GM12878 (cell line): ENCODE data around the gene FBXO21. TPM values are rescaled to one million over a fixed set of nuclear protein-coding genes. Genes with fewer than 3 reads are reported as not detected.

Source experiments
- ATAC-seq: fragments of 200-7000 bp; cut with Tn5 transposase; 3 replicates; pipeline ENCODE4 v1.9.1; 2020; ENCODE audit warnings: mild to moderate bottlenecking, moderate library complexity
- BruUV-seq: library from RNA; stranded (reverse); fragments of 400-500 nt; replicated peaks from 2 replicates; lab custom pipeline; 2021; lab: Mats Ljungman, UMichigan
- CTCF ChIA-PET: fragments of 300-600 bp; sonication (Branson Sonifier 250); formaldehyde crosslinking; extraction: SDS; loops from one replicate; lab custom pipeline; 2021; ENCODE audit warnings: inconsistent platforms; lab: Yijun Ruan, JAX
- POLR2A ChIA-PET: fragments of 350-600 bp; formaldehyde crosslinking; extraction: SDS; loops from one replicate; lab custom pipeline; 2021; ENCODE audit warnings: inconsistent platforms; lab: Charles Lee
- RAD21 ChIA-PET: fragments of 300-600 bp; sonication (Branson Sonifier 250); formaldehyde crosslinking; loops from one replicate; lab custom pipeline; 2023; ENCODE audit warnings: antibody characterized with exemption; ENCODE audit not compliant: unreplicated experiment; lab: Charles Lee
- SMC1A ChIA-PET: fragments of 300-600 bp; sonication (Branson Sonifier 250); formaldehyde crosslinking; loops from one replicate; lab custom pipeline; 2023; ENCODE audit not compliant: unreplicated experiment, uncharacterized antibody; lab: Charles Lee
- DNase-seq: peaks from one replicate; pipeline ENCODE4 v3.0.0-alpha.2; 2011; ENCODE audit warnings: low read depth, low spot score
- FAIRE-seq: peaks from 3 replicates; lab custom pipeline; 2011; peaks lifted over from hg19 to GRCh38; lab: Jason Lieb, UNC
- H2AFZ ChIP-seq: 2 replicates; pipeline ENCODE4 v1.6.0; 2011; ENCODE audit warnings: low read depth, low read length, control low read depth; ENCODE audit not compliant: control insufficient read depth
- H3K27ac ChIP-seq: 2 replicates; pipeline ENCODE4 v1.5.1; 2011; ENCODE audit warnings: control low read depth; ENCODE audit not compliant: control insufficient read depth, insufficient read depth
- H3K27me3 ChIP-seq, 2 experiments: replicated peaks in 1 of 2; 2 replicates each; pipeline versions ENCODE4 v1.6.0 to v1.6.1; 2011; ENCODE audit warnings: low read length in 1 of 2; ENCODE audit not compliant: control insufficient read depth in 2 of 2, insufficient read depth in 2 of 2
- H3K36me3 ChIP-seq, 2 experiments: 2 replicates each; pipeline ENCODE4 v1.5.1; 2011; ENCODE audit warnings: low read length in 1 of 2; ENCODE audit not compliant: control insufficient read depth in 2 of 2, insufficient read depth in 2 of 2
- H3K4me1 ChIP-seq: 2 replicates; pipeline ENCODE4 v1.6.1; 2011; ENCODE audit warnings: mild to moderate bottlenecking, low read length, moderate library complexity, mixed read lengths; ENCODE audit not compliant: control insufficient read depth, insufficient read depth
- H3K4me2 ChIP-seq: 2 replicates; pipeline ENCODE4 v1.6.0; 2011; ENCODE audit warnings: control low read depth; ENCODE audit not compliant: control insufficient read depth, insufficient read depth
- H3K4me3 ChIP-seq: fragments of 200-600 bp; sonication (generic); 2 replicates; pipeline ENCODE4 v1.5.1; 2016
- H3K79me2 ChIP-seq: 2 replicates; pipeline ENCODE4 v1.6.0; 2011; ENCODE audit warnings: low read length; ENCODE audit not compliant: control insufficient read depth, insufficient read depth
- H3K9ac ChIP-seq: 2 replicates; pipeline ENCODE4 v1.8.0; 2011; ENCODE audit warnings: low read length, control low read depth, mixed read lengths; ENCODE audit not compliant: control insufficient read depth, insufficient read depth
- H3K9me3 ChIP-seq: replicated peaks from 3 replicates; pipeline ENCODE4 v1.5.1; 2011; ENCODE audit warnings: mild to moderate bottlenecking, low read length; ENCODE audit not compliant: control insufficient read depth, insufficient read depth
- H4K20me1 ChIP-seq: 2 replicates; pipeline ENCODE4 v1.6.0; 2011; ENCODE audit not compliant: control insufficient read depth, insufficient read depth
- HDAC6 ChIP-seq: fragments of 200-600 bp; sonication (generic); IDR thresholded peaks from one replicate; pipeline ENCODE4 v1.8.0; 2017; ENCODE audit warnings: antibody characterized with exemption; ENCODE audit not compliant: unreplicated experiment
- NR2C1 ChIP-seq: fragments of 450-650 bp; IDR thresholded peaks from 2 replicates; pipeline ENCODE4 v1.6.1; 2017; ENCODE audit warnings: antibody characterized with exemption, mild to moderate bottlenecking, moderate library complexity
- PAX5 ChIP-seq: IDR thresholded peaks from 2 replicates; pipeline ENCODE4 v1.6.1; 2011; ENCODE audit warnings: low read depth, low read length, borderline replicate concordance
- YBX1 ChIP-seq: fragments of 450-650 bp; IDR thresholded peaks from 2 replicates; pipeline ENCODE4 v1.6.1; 2016; ENCODE audit warnings: antibody characterized with exemption
- ZNF24 ChIP-seq: fragments of 450-650 bp; IDR thresholded peaks from 2 replicates; pipeline ENCODE4 v1.6.1; 2017; ENCODE audit warnings: antibody characterized with exemption, mild to moderate bottlenecking
- ZNF274 ChIP-seq: IDR thresholded peaks from one replicate; pipeline ENCODE4 v1.8.0; 2011; ENCODE audit not compliant: insufficient read length, insufficient read depth
- WGBS: methylation state at CpG from one replicate; pipeline ENCODE4 v1.1.6; 2016; ENCODE audit warnings: low lambda C conversion rate; ENCODE audit not compliant: insufficient replicate concordance, insufficient coverage; ENCODE audit errors: missing lambda C conversion rate; 5-methylcytosine and 5-hydroxymethylcytosine counted together
- in situ Hi-C: fragments of 300-500 bp; cut with MboI; formaldehyde crosslinking; loops from 9 replicates; pipeline ENCODE4 v1.14.3; 2018; ENCODE audit warnings: mixed read lengths
- intact Hi-C: fragments of 100-400 bp; cut with micrococcal nuclease; formaldehyde crosslinking; loops from one replicate; pipeline ENCODE4 v1.14.2; 2022; ENCODE audit not compliant: unreplicated experiment
- polyA plus RNA-seq, 11 experiments: library from polyadenylated mRNA; depleted of rRNA in 4 of 11; unstranded in 6 of 11; stranded (reverse) in 5 of 11; fragments of >200 nt; fragmentation: Nextera tagmentation in 4 of 11; fragmentation: Illumina TruSeq in 1 of 11; extraction: Ambion mirVana in 4 of 11; extraction: Trizol in 1 of 11; gene quantifications; 1 replicate in 1 of 11; 2 replicates in 10 of 11; pipeline versions ENCODE4 v1.2.1 to v1.2.3, GENCODE V29; 2011 to 2016; ENCODE audit warnings: inconsistent platforms in 2 of 11, missing spikeins in 2 of 11, low read depth in 1 of 11
- total RNA-seq, 4 experiments: library from RNA; depleted of rRNA in 3 of 4; stranded (reverse); fragments of >200 nt in 3 of 4; fragmentation: Illumina TruSeq in 1 of 4; extraction: Trizol in 1 of 4; gene quantifications; 2 replicates each; pipeline versions ENCODE4 v1.2.1 to v1.2.3, GENCODE V29; 2013 to 2021
- TF ChIP-seq, protein P1 (sequence below): fragments of 450-650 bp; IDR thresholded peaks from 2 replicates; pipeline ENCODE4 v1.6.1; 2017; ENCODE audit warnings: borderline replicate concordance
- TF ChIP-seq, protein P2 (sequence below): fragments of 450-650 bp; IDR thresholded peaks from 2 replicates; pipeline ENCODE4 v1.6.1; 2016; ENCODE audit warnings: mild to moderate bottlenecking, moderate library complexity, borderline replicate concordance
- TF ChIP-seq, protein P3 (sequence below): IDR thresholded peaks from 2 replicates; pipeline ENCODE4 v1.6.1; 2012; ENCODE audit warnings: mild to moderate bottlenecking, low read depth, low read length
- TF ChIP-seq, protein P4 (sequence below): IDR thresholded peaks from 2 replicates; pipeline ENCODE4 v1.6.1; 2012; ENCODE audit warnings: low read depth, low read length, improper control_type of control experiment

The FBXO21 gene
- total and polyA plus RNA-seq, 10 of the 15 experiments (the other 5 are each of a cell fraction or from before 2014, with no cell fraction given) = 5.5 to 32.6 (median 18.9) TPM

DNA sequence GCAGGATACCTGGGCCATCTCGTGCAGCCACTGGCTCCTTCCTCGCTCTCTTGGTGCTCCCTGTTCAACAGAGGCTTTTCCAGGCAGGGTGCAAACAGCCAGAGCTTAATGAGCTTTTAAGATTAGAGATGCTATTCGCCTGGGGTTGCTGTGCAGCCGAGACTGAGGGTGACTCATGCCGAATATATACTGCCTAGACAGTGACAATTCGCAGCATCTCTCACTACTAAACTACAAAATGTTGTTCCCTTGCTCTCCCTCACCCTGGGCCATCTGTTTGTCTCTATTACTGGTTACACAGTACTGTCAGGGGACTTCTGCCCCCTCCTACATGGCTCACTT is 65.0 kb downstream of the FBXO21 start:
- no peak for DNase-seq
- H3K36me3 ChIP-seq = no peaks in the 10 kb centered on the region
- 86% methylated on average over 6 of the region's 6 CpGs for WGBS
- ChIA-PET RAD21 (no interaction called here), CTCF (interaction anchor here (0.8 kb wide), 1 partner anchor 19 kb away, joined by 3 read pairs; no protein-coding TSS in a partner anchor), SMC1A (interaction anchor here (1.2 kb wide), 1 partner anchor 13 kb away, joined by 3 read pairs; no protein-coding TSS in a partner anchor), POLR2A (no interaction called here)
- no peak overlapping the region for H2AFZ ChIP-seq
- no peaks in the 10 kb centered on the region for H3K79me2 ChIP-seq
- TF ChIP-seq, protein P1, sequence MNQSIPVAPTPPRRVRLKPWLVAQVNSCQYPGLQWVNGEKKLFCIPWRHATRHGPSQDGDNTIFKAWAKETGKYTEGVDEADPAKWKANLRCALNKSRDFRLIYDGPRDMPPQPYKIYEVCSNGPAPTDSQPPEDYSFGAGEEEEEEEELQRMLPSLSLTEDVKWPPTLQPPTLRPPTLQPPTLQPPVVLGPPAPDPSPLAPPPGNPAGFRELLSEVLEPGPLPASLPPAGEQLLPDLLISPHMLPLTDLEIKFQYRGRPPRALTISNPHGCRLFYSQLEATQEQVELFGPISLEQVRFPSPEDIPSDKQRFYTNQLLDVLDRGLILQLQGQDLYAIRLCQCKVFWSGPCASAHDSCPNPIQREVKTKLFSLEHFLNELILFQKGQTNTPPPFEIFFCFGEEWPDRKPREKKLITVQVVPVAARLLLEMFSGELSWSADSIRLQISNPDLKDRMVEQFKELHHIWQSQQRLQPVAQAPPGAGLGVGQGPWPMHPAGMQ = no peak
- TF ChIP-seq YBX1 (no peak), PAX5 (no peak), HDAC6 (no peak), NR2C1 (no peak), ZNF274 (no peak), ZNF24 (no peak)
- TF ChIP-seq, protein P2, sequence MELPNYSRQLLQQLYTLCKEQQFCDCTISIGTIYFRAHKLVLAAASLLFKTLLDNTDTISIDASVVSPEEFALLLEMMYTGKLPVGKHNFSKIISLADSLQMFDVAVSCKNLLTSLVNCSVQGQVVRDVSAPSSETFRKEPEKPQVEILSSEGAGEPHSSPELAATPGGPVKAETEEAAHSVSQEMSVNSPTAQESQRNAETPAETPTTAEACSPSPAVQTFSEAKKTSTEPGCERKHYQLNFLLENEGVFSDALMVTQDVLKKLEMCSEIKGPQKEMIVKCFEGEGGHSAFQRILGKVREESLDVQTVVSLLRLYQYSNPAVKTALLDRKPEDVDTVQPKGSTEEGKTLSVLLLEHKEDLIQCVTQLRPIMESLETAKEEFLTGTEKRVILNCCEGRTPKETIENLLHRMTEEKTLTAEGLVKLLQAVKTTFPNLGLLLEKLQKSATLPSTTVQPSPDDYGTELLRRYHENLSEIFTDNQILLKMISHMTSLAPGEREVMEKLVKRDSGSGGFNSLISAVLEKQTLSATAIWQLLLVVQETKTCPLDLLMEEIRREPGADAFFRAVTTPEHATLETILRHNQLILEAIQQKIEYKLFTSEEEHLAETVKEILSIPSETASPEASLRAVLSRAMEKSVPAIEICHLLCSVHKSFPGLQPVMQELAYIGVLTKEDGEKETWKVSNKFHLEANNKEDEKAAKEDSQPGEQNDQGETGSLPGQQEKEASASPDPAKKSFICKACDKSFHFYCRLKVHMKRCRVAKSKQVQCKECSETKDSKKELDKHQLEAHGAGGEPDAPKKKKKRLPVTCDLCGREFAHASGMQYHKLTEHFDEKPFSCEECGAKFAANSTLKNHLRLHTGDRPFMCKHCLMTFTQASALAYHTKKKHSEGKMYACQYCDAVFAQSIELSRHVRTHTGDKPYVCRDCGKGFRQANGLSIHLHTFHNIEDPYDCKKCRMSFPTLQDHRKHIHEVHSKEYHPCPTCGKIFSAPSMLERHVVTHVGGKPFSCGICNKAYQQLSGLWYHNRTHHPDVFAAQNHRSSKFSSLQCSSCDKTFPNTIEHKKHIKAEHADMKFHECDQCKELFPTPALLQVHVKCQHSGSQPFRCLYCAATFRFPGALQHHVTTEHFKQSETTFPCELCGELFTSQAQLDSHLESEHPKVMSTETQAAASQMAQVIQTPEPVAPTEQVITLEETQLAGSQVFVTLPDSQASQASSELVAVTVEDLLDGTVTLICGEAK = no peak
- TF ChIP-seq, protein P3, sequence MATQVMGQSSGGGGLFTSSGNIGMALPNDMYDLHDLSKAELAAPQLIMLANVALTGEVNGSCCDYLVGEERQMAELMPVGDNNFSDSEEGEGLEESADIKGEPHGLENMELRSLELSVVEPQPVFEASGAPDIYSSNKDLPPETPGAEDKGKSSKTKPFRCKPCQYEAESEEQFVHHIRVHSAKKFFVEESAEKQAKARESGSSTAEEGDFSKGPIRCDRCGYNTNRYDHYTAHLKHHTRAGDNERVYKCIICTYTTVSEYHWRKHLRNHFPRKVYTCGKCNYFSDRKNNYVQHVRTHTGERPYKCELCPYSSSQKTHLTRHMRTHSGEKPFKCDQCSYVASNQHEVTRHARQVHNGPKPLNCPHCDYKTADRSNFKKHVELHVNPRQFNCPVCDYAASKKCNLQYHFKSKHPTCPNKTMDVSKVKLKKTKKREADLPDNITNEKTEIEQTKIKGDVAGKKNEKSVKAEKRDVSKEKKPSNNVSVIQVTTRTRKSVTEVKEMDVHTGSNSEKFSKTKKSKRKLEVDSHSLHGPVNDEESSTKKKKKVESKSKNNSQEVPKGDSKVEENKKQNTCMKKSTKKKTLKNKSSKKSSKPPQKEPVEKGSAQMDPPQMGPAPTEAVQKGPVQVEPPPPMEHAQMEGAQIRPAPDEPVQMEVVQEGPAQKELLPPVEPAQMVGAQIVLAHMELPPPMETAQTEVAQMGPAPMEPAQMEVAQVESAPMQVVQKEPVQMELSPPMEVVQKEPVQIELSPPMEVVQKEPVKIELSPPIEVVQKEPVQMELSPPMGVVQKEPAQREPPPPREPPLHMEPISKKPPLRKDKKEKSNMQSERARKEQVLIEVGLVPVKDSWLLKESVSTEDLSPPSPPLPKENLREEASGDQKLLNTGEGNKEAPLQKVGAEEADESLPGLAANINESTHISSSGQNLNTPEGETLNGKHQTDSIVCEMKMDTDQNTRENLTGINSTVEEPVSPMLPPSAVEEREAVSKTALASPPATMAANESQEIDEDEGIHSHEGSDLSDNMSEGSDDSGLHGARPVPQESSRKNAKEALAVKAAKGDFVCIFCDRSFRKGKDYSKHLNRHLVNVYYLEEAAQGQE = no peak
- TF ChIP-seq, protein P4, sequence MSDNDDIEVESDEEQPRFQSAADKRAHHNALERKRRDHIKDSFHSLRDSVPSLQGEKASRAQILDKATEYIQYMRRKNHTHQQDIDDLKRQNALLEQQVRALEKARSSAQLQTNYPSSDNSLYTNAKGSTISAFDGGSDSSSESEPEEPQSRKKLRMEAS = no peak
- BruUV-seq = no TSS peak
- no peak overlapping the region for H3K4me3 ChIP-seq
- no peak overlapping the region for H3K27ac ChIP-seq
- H3K27me3 ChIP-seq = no peaks in the 10 kb centered on the region
- FAIRE-seq = no peak
- H3K9ac ChIP-seq = no peak overlapping the region
- H3K9me3 ChIP-seq = peaks cover 3% of the 10 kb centered on the region; the same call in 1 of the 3 replicates
- no peaks in the 10 kb centered on the region for H4K20me1 ChIP-seq
- H3K4me1 ChIP-seq = no peaks in the 10 kb centered on the region
- intact Hi-C loops = no loop called here
- in situ Hi-C loops = no loop called here
- no peak for ATAC-seq
- H3K4me2 ChIP-seq = no peak overlapping the region
